ENCODE measurements around the gene MTMR10. TPM values are rescaled to one million over a fixed set of nuclear protein-coding genes. Genes with fewer than 3 reads are reported as not detected.

MTMR10 gene
- 8.4 and 8.7 TPM in 2 replicates for total RNA-seq

DNA sequence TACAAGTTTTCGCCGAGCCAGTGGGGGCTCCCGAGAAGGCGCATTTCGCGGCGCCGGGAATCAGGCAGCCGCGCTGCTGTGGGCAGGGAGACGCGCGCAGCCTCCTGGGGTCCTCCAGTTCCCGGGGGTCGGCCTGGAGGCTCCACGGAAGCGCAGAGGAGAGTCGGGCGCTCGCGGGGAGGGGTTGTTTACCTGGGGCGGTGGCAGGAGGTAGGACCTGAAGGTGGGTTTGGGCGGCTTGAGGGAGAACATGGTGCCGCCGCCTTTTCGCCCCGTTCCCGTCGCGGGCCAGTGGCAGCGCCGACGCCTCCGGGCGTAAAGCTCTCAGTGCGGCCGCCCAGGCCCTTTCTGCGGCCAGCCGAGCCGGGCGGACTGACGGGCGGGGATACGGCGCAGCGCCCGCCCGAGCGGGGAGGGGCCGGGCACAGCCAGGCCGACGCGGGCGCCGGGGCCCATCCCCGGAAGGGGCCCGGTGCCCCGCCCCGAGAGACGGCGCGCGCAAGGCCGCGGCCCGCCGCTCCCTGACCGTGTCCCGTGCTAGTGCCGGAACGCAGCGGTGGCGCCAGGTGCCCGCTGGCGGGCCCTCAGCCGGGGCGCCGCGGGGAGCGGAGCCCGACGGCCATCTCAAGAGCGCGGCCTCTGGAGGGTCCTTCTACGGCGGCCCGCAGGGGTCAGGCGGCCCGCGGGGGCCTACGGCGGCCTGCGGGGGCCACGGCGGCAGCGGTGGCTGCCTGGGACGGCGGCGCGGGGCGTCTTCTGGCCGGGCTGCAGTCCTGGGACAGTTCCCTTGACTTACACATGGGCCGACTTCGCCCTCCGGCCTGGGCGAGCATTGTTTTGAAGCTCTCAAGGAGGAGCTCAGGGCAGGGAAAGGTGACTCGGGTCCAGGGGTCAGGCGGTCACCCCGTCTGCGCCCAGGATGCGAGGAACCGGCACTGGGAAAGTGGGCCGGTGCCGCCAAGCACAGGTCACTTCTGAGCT lies at the start of gene MTMR10:
Gene MTMR10, minus strand, starts transcription at position 374 of the 981 bp plus-strand sequence. Its CDS starts 122 bp downstream, at position 252.

DNA sequence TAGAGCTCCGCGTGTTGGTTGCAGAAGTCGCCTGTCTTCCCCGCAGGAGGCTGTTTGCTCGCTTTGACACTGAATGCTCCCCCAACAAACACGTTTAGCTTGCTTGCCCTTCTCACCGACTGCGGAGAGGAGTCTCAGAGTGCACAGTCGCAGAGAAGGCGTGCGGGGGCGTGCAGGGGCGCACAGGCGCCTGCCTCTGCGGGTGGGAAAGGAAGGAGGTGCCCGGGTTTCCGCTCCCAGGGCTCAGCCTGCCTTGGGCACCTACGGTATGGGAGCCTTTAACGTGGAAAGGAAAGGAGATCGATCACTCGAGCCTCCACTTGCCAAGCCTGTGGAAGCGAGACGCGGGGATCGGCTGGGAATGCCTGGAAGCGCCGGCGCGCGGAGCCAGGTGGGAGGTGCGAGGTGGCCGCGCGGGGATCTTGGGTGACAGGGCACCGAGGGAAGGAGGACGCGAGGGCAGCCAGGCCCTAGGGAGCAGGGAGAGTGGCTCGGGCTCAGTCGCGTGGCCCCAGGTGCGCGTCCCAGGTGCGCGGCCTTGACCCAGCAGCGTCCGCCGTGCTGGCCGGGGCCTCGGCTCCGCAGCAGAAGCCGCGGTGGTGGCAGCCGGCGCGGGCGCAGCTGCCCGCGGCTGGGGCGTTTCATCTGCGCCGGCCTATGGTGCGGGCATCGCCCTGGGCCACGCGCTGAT lies 87.8 kb downstream of the MTMR10 start, which contains the start of gene FAN1:
Gene FAN1, plus strand, starts transcription at position 419 of the 691 bp plus-strand sequence. CDS start 749 bp downstream, outside the sequence.

Other genes starting within 250 kb of the MTMR10 start
- gene FAN1, start 87.7 kb downstream of the MTMR10 start, total RNA-seq, result 9.6 and 10.7 TPM in 2 replicates
- gene TRPM1, start 110.1 kb upstream of the MTMR10 start, total RNA-seq, result 0.07 TPM in 1 of 2 replicates, not detected in the other

Measured in airway epithelial cell (primary cell).